Motor neuron (in vitro differentiated cells): Measurements from ENCODE around the gene CYREN. TPM values are rescaled to one million over a fixed set of nuclear protein-coding genes. Genes with fewer than 3 reads are reported as not detected.
"Not testable (repeated sequence)": the region's sequence is repeated elsewhere in the genome, so short reads cannot be mapped to it uniquely, and the experiment has no call there.

ENCODE experiments used
- ATAC-seq, 8 experiments: fragments of 200-7000 bp; cut with Tn5 transposase; replicated peaks in 6 of 8; 2 replicates each; pipeline ENCODE4 v1.8.0; 2021; ENCODE audit warnings: mild to moderate bottlenecking in 8 of 8, moderate library complexity in 8 of 8
- H3K27ac ChIP-seq, 2 donors: fragments of 250-450 bp; sonication (Bioruptor Pico); 2 replicates each; pipeline ENCODE4 v1.9.0; 2021; ENCODE audit warnings: antibody characterized with exemption in 2 of 2, mild to moderate bottlenecking in 2 of 2, moderate library complexity in 1 of 2
- H3K4me1 ChIP-seq, 2 donors: fragments of 250-450 bp; sonication (Bioruptor Pico); replicated peaks in 1 of 2; 2 replicates each; pipeline ENCODE4 v1.6.1; 2021; ENCODE audit warnings: antibody characterized with exemption in 2 of 2, mild to moderate bottlenecking in 2 of 2, moderate library complexity in 1 of 2
- H3K4me3 ChIP-seq, 5 donors: fragments of 250-450 bp; sonication (Bioruptor Pico); 2 replicates each; pipeline ENCODE4 v1.9.0; 2021; ENCODE audit warnings: antibody characterized with exemption in 5 of 5, mild to moderate bottlenecking in 5 of 5, moderate library complexity in 4 of 5
- WGBS, 10 experiments: fragments of 450-650 bp; shearing (Covaris generic); methylation state at CpG; one replicate each; pipeline ENCODE4 v1.0.0; 2022; 5-methylcytosine and 5-hydroxymethylcytosine counted together
- in situ Hi-C, 9 experiments: fragments of 400-800 bp; cut with MboI; loops; one replicate each; pipeline ENCODE4 v1.15.0; 2021; ENCODE audit warnings: low sequenced_read_pairs in 9 of 9, low pct_unique_long_range_greater_than_20kb in 2 of 9; ENCODE audit not compliant: unreplicated experiment in 9 of 9
- total RNA-seq, 8 experiments: library from RNA; unstranded; fragments of 300-600 nt; gene quantifications; 2 replicates each; pipeline versions ENCODE4 v1.2.3 to v1.2.4, GENCODE V29; 2022

Gene CYREN
- total RNA-seq, 8 experiments from 2014 or later, result 13.0 to 47.3 (median 28.4) TPM

DNA sequence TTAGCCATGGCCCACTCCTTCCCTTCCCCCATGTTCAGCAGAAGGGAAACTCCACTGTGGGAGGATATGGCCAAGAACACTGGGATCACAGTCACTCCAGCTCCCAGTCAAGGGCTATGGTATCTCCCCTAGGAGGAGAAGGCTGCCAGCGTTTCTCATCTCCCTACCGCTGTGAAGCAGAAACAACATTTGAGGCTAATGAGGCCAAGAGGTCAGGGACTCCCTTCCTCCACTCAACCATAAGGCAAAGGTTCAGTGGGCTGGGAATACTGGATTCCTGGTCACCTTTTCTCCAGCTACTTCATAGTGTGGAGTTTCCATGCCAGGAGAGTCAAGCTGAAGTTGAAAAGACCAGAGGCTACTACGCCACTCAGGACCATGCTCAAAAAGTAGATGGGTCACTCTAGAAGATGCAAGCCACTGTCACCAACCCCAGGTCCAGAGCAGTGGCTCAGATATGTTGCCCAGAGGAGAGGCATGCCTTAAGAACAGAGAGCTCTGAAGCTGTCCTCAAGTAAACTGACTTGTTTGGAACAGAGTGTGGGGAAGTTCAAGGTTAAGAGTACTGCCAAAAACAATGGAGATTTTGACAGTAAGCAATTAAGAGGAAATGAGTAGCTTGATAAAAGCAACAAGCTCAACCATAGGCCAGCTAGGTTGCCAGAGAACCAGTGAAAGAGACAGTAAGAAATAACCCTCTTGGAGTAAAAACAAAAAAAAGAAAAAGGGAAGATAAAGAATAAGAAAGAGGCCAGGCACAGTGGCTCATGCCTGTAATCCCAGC lies 26.4 kb downstream of the CYREN start:
- no peak for ATAC-seq
- WGBS, 10 experiments, result 7 to 100% (median 93%) methylated on average over 1 to 2 of the region's 3 CpGs; no CpG with 5 or more reads in 5 of the 10 experiments

DNA sequence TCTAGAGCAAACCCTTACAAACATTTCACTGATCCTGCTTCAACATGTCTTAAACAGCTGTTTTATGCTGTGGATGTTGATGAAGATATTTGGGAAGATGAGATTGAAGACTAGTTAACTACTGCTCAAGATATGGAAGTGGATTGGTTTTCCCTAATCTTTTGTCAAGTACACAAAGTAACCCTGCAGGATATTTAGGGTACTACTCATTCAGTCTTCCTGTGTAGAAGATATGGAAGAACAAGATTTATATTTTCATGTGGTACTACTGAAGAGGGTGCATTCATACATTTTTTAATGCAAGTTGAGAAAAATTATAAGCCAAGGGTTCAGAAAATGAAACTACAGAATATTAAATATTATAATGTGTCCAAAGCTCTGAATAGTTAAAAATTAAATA lies 40.9 kb downstream of the CYREN start:
- H3K4me1 ChIP-seq, result no peaks in the 10 kb centered on the region
- in situ Hi-C loops, result no loop called here
- no peak overlapping the region for H3K27ac ChIP-seq
- no peak overlapping the region for H3K4me3 ChIP-seq
- no peak for ATAC-seq

More for the DNA sequence above, 26.4 kb downstream of the CYREN start:
- Histone ChIP-seq H3K4me1 (no peaks in the 10 kb centered on the region), H3K4me3 (no peak overlapping the region), H3K27ac (no peak overlapping the region)
- in situ Hi-C loops, result no loop called here

DNA sequence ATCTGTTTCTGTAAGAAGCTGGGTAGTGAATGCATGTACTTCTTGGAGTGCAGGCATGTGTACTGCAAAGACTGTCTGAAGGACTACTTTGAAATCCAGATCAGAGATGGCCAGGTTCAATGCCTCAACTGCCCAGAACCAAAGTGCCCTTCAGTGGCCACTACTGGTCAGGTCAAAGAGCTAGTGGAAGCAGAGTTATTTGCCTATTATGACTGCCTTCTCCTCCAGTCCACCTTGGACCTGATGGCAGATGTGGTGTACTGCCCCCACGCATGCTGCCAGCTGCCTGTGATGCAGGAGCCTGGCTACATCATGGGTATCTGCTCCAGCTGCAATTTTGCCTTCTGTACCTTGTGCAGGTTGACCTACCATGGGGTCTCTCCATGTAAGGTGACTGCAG lies 41.6 kb downstream of the CYREN start:
- ATAC-seq, result no peak
- 57 to 100% methylated on average over 1 of the region's 1 CpG; no CpG with 5 or more reads in 8 of the 10 experiments for WGBS, 10 experiments
- in situ Hi-C loops, result no loop called here
- Histone ChIP-seq H3K27ac (no peak overlapping the region), H3K4me3 (no peak overlapping the region), H3K4me1 (no peaks in the 10 kb centered on the region)

DNA sequence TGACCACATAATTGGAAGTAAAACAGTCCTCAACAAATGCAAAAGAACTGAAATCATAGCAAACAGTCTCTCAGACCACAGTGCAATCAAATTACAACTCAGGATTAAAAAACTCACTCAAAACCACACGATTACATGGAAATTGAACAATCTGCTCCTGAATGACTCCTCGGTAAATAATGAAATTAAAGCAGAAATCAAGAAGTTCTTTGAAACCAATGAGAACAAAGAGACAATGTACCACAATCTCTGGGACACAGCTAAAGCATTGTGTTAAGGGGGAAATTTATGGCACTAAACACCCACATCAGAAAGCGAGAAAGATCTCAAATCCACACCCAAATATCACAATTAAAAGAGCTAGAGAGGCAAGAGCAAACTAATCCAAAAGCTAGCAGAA lies 45.9 kb downstream of the CYREN start:
- H3K4me3 ChIP-seq, H3K27ac ChIP-seq, in situ Hi-C loops, H3K4me1 ChIP-seq, ATAC-seq: not testable (repeated sequence)
- WGBS, 10 experiments, result 0 to 100% (median 73%) methylated on average over 1 to 3 of the region's 3 CpGs

DNA sequence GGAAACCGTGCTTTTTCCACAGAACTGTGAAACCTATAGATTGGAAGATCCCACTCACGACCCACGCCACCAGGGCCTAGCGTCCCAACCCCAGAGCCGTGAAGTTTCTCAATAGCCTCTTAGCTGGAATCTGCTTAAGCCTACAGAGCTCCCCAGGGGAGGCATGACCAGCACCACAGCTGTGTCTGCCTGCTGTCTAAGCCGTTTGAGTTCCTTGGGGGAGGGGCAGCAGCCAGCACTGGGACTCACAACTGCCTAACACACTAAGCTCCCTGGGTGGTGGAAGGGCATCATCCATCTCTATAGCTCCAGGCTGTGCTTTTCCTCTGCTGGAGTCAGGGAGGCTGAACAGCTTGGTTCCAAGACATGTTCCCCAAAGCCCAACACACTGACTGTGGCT lies 48.6 kb downstream of the CYREN start:
- no peaks in the 10 kb centered on the region for H3K4me1 ChIP-seq
- no peak overlapping the region for H3K27ac ChIP-seq
- in situ Hi-C loops, result no loop called here
- ATAC-seq, result no peak
- no peak overlapping the region for H3K4me3 ChIP-seq
- WGBS, 10 experiments, result 57 to 92% (median 81%) methylated on average over 1 to 5 of the region's 6 CpGs; no CpG with 5 or more reads in 6 of the 10 experiments

DNA sequence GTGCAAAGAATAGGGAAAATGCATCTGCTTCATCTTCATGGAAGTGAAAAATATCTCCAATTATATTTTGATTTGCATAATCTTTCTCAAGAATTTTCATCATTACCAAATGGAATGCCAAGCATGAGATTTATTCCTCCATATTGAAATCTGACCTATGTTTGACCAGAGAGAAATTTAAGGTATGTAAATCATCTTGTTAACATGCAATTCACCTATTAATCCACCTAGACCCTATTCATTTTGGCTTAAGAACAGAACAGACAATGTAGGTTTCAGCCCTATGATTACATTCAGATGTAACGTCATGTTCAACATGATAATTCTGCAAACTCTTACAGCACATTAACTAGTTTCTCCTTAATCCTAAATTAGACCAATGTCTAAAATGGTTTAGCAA lies 53.4 kb downstream of the CYREN start:
- Histone ChIP-seq H3K4me1 (no peaks in the 10 kb centered on the region), H3K4me3 (no peak overlapping the region), H3K27ac (no peak overlapping the region)
- 13 to 100% (median 90%) methylated on average over 1 of the region's 1 CpG; no CpG with 5 or more reads in 2 of the 10 experiments for WGBS, 10 experiments
- in situ Hi-C loops, result no loop called here
- peak in 1 of 8 experiments; percentile 88 for ATAC-seq

Other genes starting within 250 kb of the CYREN start
- gene AGBL3, start 184.2 kb downstream of the CYREN start, total RNA-seq, result 1 to 10 TPM in 6 of 8 experiments, under 1 TPM in 2; 0.97 to 6.6 (median 2.0) TPM
- gene TMEM140, start 22.6 kb downstream of the CYREN start, total RNA-seq, result 10 to 100 TPM in 4 of 8 experiments, 1 to 10 TPM in 4; 4.7 to 18.5 (median 11.4) TPM
- 10 to 100 TPM in 5 of 8 experiments, 1 to 10 TPM in 3; 6.3 to 19.6 (median 12.3) TPM for gene WDR91, start 40.8 kb upstream of the CYREN start, total RNA-seq
- gene STRA8, start 63.1 kb upstream of the CYREN start, total RNA-seq, result not detected